ENCODE data around the gene CIAO3. TPM values are rescaled to one million over a fixed set of nuclear protein-coding genes. Genes with fewer than 3 reads are reported as not detected.

Gene CIAO3
- total and polyA plus RNA-seq, 10 of the 15 experiments (the other 5 are each of a cell fraction or from before 2014, with no cell fraction given): 1.4 to 37.5 (median 30.8) TPM

- TF ChIP-seq MTA3 (IDR thresholded peaks at IDR 0.05; ENCODE audit: borderline replicate concordance, low read length) (no peak), RAD51 (IDR thresholded peaks at IDR 0.05) (no peak), FOS (IDR thresholded peaks at IDR 0.05; ENCODE audit: borderline replicate concordance, extremely low read depth, insufficient read length) (no peak), NFIC (IDR thresholded peaks at IDR 0.05; ENCODE audit: low read depth, low read length) (no peak), ATF7 (IDR thresholded peaks at IDR 0.05; ENCODE audit: low read depth) (no peak), ZNF687 (IDR thresholded peaks at IDR 0.05) (peak; percentile 98), ATF2 (IDR thresholded peaks at IDR 0.05; ENCODE audit: low read length) (no peak), NR2F1 (conservative IDR thresholded peaks at IDR 0.05) (peak; percentile 94)
These were observed 45.3 kb downstream of the CIAO3 start (continued) for GRCh38 chr16:695355-696089.

All from GM12878 (cell line).